NCI-H2107 (cell line): ENCODE data around the gene KRTAP10-10.
"Not testable (repeated sequence)": the region's sequence is repeated elsewhere in the genome, so short reads cannot be mapped to it uniquely, and the experiment has no call there.

ENCODE experiments used
- DNase-seq: peaks from one replicate; lab custom pipeline; 2025; lab: John Stamatoyannopoulos, UW

KRTAP10-10 gene

DNA sequence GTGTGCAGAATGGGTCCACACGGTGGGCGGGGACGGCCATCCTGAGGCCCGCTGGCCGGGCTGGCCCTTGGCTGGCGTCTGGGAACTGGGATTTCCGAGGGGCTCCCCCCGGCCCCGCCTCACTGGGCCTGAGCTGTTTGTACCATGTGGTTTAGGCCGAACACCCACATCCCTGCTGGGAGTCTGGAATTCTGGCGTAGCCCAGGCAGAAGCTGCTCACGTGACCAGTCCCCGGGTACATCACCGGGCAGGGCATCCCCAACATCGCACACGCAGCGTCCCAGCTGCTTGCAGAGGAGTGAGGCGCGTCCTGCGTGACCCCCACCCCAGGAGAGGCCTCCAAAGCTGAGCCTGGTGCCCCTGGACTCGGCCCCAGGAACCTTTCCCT lies 34.7 kb upstream of the KRTAP10-10 start:
- DNase-seq: no peak

GRCh38 chr21:44603109-44603875 lies 33.9 kb upstream of the KRTAP10-10 start:
- no peak for DNase-seq

- no peak for DNase-seq
Observed at GRCh38 chr21:44603911-44604310, 33.2 kb upstream of the KRTAP10-10 start.

- DNase-seq: no peak
Observed at GRCh38 chr21:44606495-44606894, 30.7 kb upstream of the KRTAP10-10 start.

DNA sequence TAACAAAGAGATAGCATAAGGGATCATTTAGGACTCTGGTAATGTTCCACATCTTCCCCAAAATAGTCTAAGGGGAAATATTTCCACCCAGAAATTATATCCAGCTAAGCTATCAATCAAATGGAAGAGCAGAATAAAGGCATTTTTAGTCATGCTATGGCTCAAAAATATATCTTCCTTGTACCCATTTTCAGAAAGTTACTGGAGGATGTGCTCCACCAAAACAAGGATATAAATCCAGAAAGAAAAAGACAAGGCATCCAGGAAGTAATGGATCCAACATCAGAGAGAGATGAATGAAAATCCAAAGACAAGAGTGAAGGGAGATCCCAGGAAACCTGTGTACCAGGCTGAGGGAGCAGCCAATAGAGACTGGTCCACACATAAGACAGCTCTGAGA lies 28.0 kb upstream of the KRTAP10-10 start:
- DNase-seq: no peak

DNA sequence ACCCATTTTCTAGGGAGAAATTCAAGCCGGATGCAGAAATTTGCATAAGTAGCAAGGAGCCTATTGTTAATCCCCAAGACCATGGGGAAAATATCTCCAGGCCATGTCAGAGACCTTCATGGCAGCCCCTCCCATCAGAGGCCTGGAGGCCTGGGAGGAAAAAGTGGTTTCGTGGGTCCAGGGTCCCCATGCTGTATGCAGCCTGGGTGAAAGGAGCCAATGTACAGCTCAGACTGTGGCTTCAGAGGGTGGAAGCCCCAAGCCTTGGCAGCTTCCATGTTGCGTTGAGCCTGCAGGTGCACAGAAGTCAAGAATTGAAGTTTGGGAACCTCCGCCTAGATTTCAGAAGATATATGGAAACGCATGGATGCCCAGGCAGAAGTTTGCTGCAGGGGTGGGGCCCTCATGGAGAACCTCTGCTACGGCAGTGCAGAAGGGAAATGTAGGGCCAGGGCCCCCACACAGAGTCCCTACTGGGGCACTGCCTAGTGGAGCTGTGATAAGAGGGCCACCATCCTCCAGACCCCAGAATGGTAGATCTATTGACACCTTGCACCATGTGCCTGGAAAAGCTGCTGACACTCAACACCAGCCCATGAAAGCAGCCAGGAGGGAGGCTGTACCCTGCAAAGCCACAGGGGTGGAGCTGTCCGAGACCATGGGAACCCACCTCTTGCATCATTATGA lies 26.9 kb upstream of the KRTAP10-10 start:
- DNase-seq: not testable (repeated sequence)

- no peak for DNase-seq
Observed at GRCh38 chr21:44611551-44611950, 25.6 kb upstream of the KRTAP10-10 start.

DNA sequence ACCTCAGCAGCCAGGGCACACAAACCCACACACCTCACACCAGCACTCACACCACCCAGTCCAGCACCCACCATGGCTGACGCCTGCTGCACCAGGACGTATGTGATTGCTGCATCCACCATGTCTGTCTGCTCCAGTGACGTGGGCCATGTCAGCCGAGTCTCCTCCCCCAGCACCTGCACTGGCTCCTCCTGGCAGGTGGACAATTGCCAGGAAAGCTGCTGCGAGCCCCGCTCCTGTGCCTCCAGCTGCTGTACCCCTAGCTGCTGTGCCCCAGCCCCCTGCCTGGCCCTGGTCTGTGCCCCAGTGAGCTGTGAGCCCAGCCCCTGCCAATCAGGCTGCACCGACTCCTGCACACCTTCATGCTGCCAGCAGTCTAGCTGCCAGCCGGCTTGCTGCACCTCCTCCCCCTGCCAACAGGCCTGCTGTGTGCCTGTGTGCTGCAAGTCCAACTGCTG lies 25.1 kb upstream of the KRTAP10-10 start, which contains the start of gene KRTAP10-8:
KRTAP10-8 (plus strand) TSS at position 51 of the 458 bp plus-strand sequence; CDS start at position 73, 22 bp downstream.
- no peak for DNase-seq

- no peak for DNase-seq
Observed at GRCh38 chr21:44612669-44613229, 24.4 kb upstream of the KRTAP10-10 start.

GRCh38 chr21:44613386-44614155 lies 23.6 kb upstream of the KRTAP10-10 start:
- DNase-seq: no peak

DNA sequence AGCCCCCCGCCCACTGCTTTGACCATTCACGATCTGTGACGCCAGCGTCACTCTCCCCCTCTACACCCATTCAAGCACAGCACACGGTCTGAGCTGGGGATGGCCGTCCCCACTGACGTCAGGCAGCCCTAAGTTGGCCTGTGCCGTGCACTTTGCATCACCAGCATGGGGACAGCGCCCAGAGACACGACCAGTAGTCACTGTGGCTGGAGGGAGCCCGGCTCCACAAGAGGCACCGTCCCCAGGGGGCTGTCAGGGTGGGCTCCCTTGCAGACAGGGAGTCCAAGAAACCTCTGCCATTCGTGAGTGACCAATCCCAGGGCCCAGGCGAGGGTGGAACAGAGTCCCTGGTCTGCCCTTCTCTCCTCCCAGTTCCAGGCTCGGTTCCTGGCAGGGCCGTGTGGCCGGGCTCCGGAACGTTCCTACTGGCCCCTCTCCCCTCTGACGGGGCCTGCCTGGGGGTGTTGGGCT lies 23.0 kb upstream of the KRTAP10-10 start:
- DNase-seq: no peak

DNA sequence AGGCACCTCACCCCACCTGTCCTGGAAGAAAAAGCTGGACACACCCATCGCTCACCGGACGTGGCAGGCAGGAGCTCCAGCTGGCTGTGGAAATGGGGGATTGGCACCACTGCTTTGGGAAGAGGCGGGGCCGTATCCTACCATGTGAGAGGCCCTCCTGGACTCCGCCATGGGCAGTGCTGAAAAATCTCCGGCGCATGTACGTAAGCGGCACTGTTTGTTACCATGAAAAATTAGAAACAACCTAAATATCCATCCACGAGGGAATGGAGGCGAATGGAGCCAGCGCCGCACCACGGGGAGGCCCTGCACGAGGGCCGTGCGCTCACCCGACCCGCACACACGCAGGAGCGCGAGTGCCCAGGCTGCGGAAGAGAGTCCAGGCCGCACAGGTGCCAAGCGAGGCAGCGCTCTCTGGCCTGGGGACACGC lies 22.2 kb upstream of the KRTAP10-10 start:
- no peak for DNase-seq

DNA sequence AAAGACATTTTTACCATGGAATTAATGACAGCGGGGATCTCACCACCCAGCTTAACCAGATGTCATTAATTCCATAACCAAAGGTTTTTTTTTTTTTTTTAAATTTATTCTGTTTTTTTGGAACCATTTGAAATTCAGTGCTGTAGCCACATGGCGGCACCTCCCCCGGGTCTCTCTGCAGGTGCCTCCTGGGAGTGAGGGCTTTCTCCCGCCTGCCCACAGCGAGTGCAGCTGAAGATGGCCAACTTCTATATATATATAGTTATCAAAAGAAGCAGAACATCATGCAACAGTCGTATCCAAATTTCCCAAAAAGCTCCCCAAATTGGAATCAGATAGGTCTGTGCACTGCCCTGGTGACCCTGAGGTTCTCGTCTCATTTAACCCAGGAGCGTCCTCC lies 21.7 kb upstream of the KRTAP10-10 start:
- DNase-seq: no peak

- no peak for DNase-seq
Observed at GRCh38 chr21:44615911-44616590, 21.1 kb upstream of the KRTAP10-10 start.

- no peak for DNase-seq
Observed at GRCh38 chr21:44616591-44616926, 20.6 kb upstream of the KRTAP10-10 start.

DNA sequence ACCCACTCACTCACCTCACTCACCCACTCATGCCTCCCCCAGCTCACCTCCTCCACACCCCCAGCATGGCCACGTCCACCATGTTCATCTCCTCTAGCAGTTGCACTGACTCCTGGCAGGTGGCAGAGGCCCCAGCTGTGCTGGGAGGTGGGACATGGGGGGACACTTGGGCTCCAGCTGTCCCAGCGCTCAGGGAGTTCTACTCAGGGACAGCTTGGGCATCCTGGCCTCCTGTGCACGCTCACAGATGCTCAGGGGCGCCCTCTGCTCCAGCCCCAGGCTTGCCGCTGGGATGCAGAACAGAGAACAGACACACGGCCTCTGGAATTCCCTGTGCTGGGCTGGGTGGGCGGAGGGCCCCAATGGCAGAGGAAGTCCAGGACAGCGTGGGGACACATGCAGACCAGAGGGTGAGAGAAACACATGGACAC lies 20.1 kb upstream of the KRTAP10-10 start:
- DNase-seq: no peak

DNA sequence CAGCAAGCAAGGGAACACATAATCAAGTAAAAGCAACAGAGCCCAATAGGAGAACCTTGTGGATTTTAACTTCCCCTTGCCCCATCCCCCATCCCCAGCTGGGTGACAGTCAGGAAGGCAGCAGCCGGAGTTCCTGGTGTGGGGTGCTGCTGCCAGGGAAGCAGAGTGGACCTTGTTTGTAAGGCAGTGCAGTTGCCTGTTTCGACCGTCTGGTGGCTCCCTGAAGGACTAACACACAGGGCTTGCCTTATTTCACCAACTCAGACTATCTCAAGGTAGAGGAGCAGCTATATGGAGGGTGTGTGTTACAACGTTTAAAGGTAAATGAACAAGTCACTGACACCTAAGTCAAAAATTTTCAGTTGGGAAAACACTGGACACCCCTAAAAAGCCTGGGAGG lies 18.7 kb upstream of the KRTAP10-10 start:
- no peak for DNase-seq

DNA sequence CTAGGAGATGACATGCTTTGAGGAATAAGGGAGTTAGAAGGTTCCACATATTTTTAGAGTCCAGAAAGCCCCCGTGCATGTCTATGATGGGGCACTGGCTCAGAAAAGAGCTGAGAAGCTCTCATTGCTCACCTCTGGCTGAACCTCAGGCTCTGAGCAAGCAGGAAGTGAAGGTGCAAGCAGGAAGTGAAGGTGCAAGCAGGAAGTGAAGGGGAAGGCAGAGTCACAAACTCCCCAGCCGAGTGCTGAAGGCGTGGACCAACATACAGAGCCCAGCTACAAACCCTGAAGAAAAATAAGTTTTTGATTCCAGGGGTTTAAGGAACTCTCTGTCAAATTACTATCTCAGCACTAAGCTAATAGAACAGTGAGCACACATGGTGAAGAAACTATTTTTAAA lies 18.2 kb upstream of the KRTAP10-10 start:
- no peak for DNase-seq

DNA sequence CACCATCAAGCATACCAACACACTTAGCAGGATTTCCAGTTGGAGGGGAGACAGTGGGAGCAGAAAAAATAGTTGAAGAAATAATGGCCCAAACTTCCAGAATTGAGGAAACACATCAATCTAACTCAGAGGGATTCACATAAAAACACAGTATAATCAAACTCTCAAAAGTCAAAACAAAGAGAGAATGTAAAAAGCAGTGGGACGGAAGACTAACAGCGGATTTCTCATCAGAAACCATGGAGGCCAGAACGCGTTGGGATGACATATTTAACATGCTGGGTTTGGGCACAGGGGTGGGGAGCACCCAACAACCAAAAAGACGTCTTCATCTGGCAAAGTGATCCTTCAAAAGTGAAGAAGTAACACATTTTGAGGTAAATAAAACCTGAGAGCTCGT lies 17.3 kb upstream of the KRTAP10-10 start:
- no peak for DNase-seq

GRCh38 chr21:44623575-44623974 lies 13.6 kb upstream of the KRTAP10-10 start:
- DNase-seq: no peak

GRCh38 chr21:44625756-44626155 lies 11.4 kb upstream of the KRTAP10-10 start:
- no peak for DNase-seq

DNA sequence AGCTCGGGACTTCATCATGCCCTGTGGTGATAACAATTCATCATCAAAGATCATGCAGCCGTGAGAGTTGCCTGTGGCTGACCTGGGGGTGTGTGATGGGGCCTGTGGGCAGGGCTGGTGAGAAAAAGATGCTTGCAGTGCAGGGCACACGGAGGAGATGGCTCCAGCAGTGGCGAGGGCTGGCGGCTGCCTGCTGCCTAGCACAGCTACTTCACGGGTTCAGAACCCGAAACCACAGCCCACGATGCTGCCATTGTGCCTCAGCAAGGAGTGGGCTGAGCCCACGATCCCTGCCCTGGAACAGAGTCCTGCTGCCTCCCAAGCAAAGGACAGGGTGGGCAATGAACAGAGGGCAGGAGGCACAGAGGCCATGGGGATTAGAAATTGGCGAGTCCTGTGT lies 10.9 kb upstream of the KRTAP10-10 start:
- DNase-seq: no peak
